GM18498 (cell line): ENCODE data around the gene PLA2G6.
A peak's percentile ranks its signal among the peaks of the same experiment; 100 is the strongest.

Source experiments
- ATAC-seq: cut with Tn5 transposase; IDR thresholded peaks from one replicate; pipeline ENCODE4 v1.9.1; 2021; ENCODE audit warnings: mild to moderate bottlenecking, moderate library complexity; ENCODE audit not compliant: unreplicated experiment

PLA2G6 gene

GRCh38 chr22:38181453-38182200 is at the start of gene PLA2G6:
PLA2G6 (minus strand) TSS chr22:38181830; CDS start chr22:38169426, 12,404 bp downstream.
- ATAC-seq, result peak; percentile 84

GRCh38 chr22:38230916-38231315 is 49.3 kb upstream of the PLA2G6 start:
- ATAC-seq, result no peak

- no peak for ATAC-seq
These were observed 48.6 kb upstream of the PLA2G6 start for GRCh38 chr22:38230108-38230825.

GRCh38 chr22:38228873-38229740 is 47.5 kb upstream of the PLA2G6 start:
- no peak for ATAC-seq

GRCh38 chr22:38228326-38228872 is 46.8 kb upstream of the PLA2G6 start:
- no peak for ATAC-seq

GRCh38 chr22:38226853-38227649 is 45.4 kb upstream of the PLA2G6 start:
- no peak for ATAC-seq

- no peak for ATAC-seq
These were observed 41.8 kb upstream of the PLA2G6 start for GRCh38 chr22:38223289-38223960.

GRCh38 chr22:38222797-38223119 is 41.1 kb upstream of the PLA2G6 start:
- ATAC-seq, result no peak

GRCh38 chr22:38221908-38222796 is 40.5 kb upstream of the PLA2G6 start:
- no peak for ATAC-seq

- no peak for ATAC-seq
These were observed 39.8 kb upstream of the PLA2G6 start for GRCh38 chr22:38221407-38221806.

- ATAC-seq, result no peak
These were observed 39.2 kb upstream of the PLA2G6 start for GRCh38 chr22:38220653-38221386.

- no peak for ATAC-seq
These were observed 38.5 kb upstream of the PLA2G6 start for GRCh38 chr22:38220163-38220562.

GRCh38 chr22:38219632-38220031 is 38.0 kb upstream of the PLA2G6 start:
- no peak for ATAC-seq

GRCh38 chr22:38218661-38219622 is 37.3 kb upstream of the PLA2G6 start:
- no peak for ATAC-seq

- no peak for ATAC-seq
These were observed 33.8 kb upstream of the PLA2G6 start for GRCh38 chr22:38215156-38216038.
